ENCODE data around the gene ADIPOR1.
A peak's percentile ranks its signal among the peaks of the same experiment; 100 is the strongest.

The ADIPOR1 gene

DNA sequence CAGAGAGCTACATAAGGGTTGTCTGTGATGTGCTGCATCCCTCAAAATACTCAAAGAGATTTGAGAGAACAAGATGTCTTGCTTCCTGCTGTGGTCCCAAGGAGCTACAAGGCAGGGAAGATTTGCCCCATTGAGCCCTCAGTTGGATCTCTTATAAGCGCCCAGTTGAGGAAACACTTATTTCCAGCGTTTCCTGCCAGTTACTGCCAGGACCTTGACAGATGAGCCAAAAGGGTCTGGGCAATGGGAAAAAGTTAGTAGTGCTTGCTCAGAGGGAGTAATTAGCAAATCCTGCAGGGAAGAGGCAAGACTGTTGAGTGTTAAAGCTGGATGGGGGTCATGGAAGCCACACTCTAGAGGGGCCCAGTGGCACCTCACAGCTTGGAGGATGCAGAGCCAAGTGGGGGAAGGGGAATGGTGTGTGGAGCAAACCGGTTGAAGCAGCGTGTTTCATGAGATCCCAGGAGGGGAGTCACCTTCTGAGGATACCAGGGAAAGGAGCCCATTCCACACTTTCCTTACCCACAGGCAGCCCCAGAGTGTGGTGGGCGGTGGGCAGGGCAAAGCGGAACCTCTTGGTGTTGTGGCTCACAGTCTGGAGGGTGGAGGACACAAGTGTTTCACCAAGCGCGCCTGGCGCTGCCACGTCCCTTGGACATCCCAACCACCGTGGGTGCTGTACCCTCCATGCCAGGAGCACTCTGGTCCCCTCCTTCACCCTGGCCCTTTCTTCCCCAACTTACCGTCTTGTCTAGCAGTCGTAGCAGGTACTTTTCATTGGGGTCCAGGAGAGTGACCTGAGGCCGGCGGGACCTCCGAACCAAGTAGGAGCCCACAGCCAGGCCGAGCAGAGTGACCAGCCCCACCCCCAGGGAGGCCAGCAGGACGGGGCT, 8.1 kb upstream of the ADIPOR1 start:
- Histone ChIP-seq H3K27ac (peak overlapping the region; percentile 78), H2AFZ (peak overlapping the region; percentile 86), H3K9me3 (ENCODE audit: control insufficient read depth, low read length) (no peaks in the 10 kb centered on the region), H3K36me3 (ENCODE audit: control insufficient read depth, insufficient read depth, low read length) (no peaks in the 10 kb centered on the region), H3K4me1 (peaks cover 9% of the 10 kb centered on the region), H3K79me2 (no peaks in the 10 kb centered on the region), H3K9ac (peak overlapping the region; percentile 37), H3K4me2 (ENCODE audit: low read length) (peak overlapping the region; percentile 78), H3K4me3 (ENCODE audit: low read depth, low read length) (peak overlapping the region; percentile 62), H3K27me3 (ENCODE audit: control insufficient read depth, insufficient read depth, low read length) (no peaks in the 10 kb centered on the region)
- TF ChIP-seq, protein P1, sequence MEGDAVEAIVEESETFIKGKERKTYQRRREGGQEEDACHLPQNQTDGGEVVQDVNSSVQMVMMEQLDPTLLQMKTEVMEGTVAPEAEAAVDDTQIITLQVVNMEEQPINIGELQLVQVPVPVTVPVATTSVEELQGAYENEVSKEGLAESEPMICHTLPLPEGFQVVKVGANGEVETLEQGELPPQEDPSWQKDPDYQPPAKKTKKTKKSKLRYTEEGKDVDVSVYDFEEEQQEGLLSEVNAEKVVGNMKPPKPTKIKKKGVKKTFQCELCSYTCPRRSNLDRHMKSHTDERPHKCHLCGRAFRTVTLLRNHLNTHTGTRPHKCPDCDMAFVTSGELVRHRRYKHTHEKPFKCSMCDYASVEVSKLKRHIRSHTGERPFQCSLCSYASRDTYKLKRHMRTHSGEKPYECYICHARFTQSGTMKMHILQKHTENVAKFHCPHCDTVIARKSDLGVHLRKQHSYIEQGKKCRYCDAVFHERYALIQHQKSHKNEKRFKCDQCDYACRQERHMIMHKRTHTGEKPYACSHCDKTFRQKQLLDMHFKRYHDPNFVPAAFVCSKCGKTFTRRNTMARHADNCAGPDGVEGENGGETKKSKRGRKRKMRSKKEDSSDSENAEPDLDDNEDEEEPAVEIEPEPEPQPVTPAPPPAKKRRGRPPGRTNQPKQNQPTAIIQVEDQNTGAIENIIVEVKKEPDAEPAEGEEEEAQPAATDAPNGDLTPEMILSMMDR (IDR thresholded peaks at IDR 0.05), result no peak

DNA sequence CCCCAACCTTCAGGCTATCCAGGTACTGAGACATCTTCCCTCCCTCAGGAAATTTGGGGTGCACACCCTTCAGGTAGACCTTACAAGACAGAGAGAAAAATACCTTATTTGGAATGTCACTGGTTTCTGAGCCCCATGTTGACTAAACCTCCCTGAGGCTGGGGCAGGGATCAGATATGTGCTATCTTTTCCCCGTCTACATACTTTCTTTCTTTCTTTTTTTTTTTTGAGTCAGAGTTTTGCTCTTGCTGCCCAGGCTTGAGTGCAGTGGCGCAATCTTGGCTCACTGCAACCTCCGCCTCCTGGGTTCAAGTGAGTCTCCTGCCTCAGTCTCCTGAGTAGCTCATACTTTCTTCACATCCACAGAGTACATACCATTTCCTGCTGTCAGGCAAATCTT, 7.3 kb upstream of the ADIPOR1 start:
- peaks cover 9% of the 10 kb centered on the region for H3K4me1 ChIP-seq
- H3K27me3 ChIP-seq (ENCODE audit: control insufficient read depth, insufficient read depth, low read length), result no peaks in the 10 kb centered on the region
- TF ChIP-seq, protein P1 (IDR thresholded peaks at IDR 0.05), result no peak
- no peak overlapping the region for H3K27ac ChIP-seq
- H3K4me2 ChIP-seq (ENCODE audit: low read length), result no peak overlapping the region
- H3K9ac ChIP-seq, result no peak overlapping the region
- no peaks in the 10 kb centered on the region for H3K36me3 ChIP-seq (ENCODE audit: control insufficient read depth, insufficient read depth, low read length)
- H2AFZ ChIP-seq, result no peak overlapping the region
- no peaks in the 10 kb centered on the region for H3K79me2 ChIP-seq
- no peak overlapping the region for H3K4me3 ChIP-seq (ENCODE audit: low read depth, low read length)
- no peaks in the 10 kb centered on the region for H3K9me3 ChIP-seq (ENCODE audit: control insufficient read depth, low read length)

DNA sequence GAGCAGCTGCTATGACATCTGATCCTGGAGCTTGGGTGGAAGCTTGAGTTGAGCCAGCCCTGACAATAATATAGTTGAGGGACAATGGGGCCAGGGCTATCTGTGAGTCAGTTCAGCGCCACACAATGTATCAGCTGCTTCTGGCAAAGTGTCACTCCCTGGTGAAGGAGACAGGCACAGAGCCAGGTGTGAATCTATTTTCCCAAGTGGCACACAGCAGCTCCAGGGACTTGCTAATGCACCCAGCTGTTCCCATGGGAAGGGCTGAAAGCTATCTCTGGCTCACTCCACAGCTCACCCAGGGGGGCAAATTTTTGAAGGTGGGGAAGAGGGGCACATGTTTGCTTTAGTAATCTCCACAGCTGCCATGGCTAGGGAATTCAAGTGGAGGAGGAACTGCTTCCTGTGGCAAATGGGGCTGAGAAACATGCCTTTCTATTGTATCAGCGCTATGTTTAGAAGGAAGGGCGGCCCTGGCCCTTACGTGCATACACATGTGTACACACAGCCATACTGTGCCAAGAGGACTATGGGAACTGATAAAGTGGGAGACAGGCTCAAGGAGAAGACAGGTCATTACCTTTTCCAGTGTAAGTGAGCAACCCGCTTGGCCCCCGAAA, 6.8 kb upstream of the ADIPOR1 start:
- Histone ChIP-seq H3K4me1 (peaks cover 9% of the 10 kb centered on the region), H3K4me2 (ENCODE audit: low read length) (no peak overlapping the region), H3K4me3 (ENCODE audit: low read depth, low read length) (no peak overlapping the region), H3K27me3 (ENCODE audit: control insufficient read depth, insufficient read depth, low read length) (no peaks in the 10 kb centered on the region), H3K27ac (no peak overlapping the region), H3K36me3 (ENCODE audit: control insufficient read depth, insufficient read depth, low read length) (no peaks in the 10 kb centered on the region), H3K9me3 (ENCODE audit: control insufficient read depth, low read length) (no peaks in the 10 kb centered on the region), H3K79me2 (no peaks in the 10 kb centered on the region), H2AFZ (no peak overlapping the region), H3K9ac (no peak overlapping the region)
- TF ChIP-seq, protein P1 (IDR thresholded peaks at IDR 0.05), result no peak

DNA sequence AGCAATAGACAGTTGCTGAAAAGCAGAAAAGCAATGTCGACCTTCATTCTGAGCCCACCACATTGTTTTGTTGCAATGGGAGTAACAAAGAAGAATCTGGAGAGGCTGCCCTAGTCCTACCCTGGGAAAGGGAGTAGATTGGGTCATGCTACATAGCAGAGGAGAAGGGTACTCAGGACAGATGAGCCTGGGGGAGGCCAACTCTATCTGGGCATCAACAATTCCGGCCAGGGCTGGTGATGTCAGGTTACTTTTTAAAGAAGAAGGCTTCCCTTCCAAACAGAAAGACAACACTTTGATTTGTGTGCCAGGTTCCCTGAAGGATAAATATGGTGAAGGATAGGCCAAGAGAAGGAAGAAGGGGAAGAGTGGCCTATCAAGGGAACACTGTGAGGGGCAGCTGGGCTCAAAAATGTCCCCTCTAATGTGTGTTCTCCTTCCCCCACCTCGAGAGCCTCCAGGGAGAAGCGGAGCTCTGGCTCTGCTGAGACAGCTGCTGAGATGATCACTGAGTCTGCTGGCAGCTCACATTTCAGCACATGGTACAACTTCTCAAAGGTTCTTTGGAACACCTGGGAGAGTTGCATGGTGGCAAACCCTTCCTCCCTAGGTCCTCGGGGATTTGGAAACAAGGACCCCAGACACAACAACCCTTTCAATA, 3.2 kb upstream of the ADIPOR1 start:
- Histone ChIP-seq H3K4me3 (ENCODE audit: low read depth, low read length) (no peak overlapping the region), H3K9me3 (ENCODE audit: control insufficient read depth, low read length) (no peaks in the 10 kb centered on the region), H3K36me3 (ENCODE audit: control insufficient read depth, insufficient read depth, low read length) (no peaks in the 10 kb centered on the region), H3K4me2 (ENCODE audit: low read length) (no peak overlapping the region), H3K27me3 (ENCODE audit: control insufficient read depth, insufficient read depth, low read length) (no peaks in the 10 kb centered on the region), H2AFZ (no peak overlapping the region), H3K79me2 (peaks cover 5% of the 10 kb centered on the region), H3K4me1 (peaks cover 5% of the 10 kb centered on the region), H3K27ac (no peak overlapping the region), H3K9ac (no peak overlapping the region)
- TF ChIP-seq, protein P1 (IDR thresholded peaks at IDR 0.05), result no peak
